GM12875 (cell line): ENCODE results near the gene FNTB.
A peak's percentile ranks its signal among the peaks of the same experiment; 100 is the strongest.

Source experiments
- H3K4me3 ChIP-seq: one replicate; pipeline ENCODE4 v1.5.1; 2011; ENCODE audit warnings: low read depth, low read length, control low read depth
- CTCF ChIP-seq: IDR thresholded peaks from 2 replicates; pipeline ENCODE4 v1.5.1; 2011; ENCODE audit warnings: low read depth, mild to moderate bottlenecking, control low read depth, inconsistent platforms, low read length, moderate library complexity, borderline replicate concordance; ENCODE audit not compliant: insufficient read depth

Gene FNTB

GRCh38 chr14:64979336-64980074, 7.2 kb upstream of the FNTB start:
- no peak for TF ChIP-seq CTCF
- H3K4me3 ChIP-seq = no peak overlapping the region

GRCh38 chr14:64983439-64984310, 3.0 kb upstream of the FNTB start:
- no peak overlapping the region for H3K4me3 ChIP-seq
- peak; percentile 44; the same call in 1 of the 2 replicates for TF ChIP-seq CTCF

- no peak for TF ChIP-seq CTCF
- peak overlapping the region; percentile 97 for H3K4me3 ChIP-seq
Measured at GRCh38 chr14:64987438-64987767, 708 bp downstream of the FNTB start.

GRCh38 chr14:64990296-64990695, 3.6 kb downstream of the FNTB start:
- H3K4me3 ChIP-seq = no peak overlapping the region
- TF ChIP-seq CTCF = 0 out of 2 replicates have a peak, but pooled peaks have one; percentile 12

GRCh38 chr14:64990939-64991338, 4.2 kb downstream of the FNTB start:
- TF ChIP-seq CTCF = no peak
- no peak overlapping the region for H3K4me3 ChIP-seq

- no peak for TF ChIP-seq CTCF
- no peak overlapping the region for H3K4me3 ChIP-seq
Measured at GRCh38 chr14:64992328-64992885, 5.7 kb downstream of the FNTB start.
